Right atrium auricular region (tissue), 2 donors: ENCODE measurements around the gene CLPSL1. TPM values are rescaled to one million over a fixed set of nuclear protein-coding genes. Genes with fewer than 3 reads are reported as not detected.

Experiments
- DNase-seq: peaks from one replicate; pipeline ENCODE4 v3.0.0-alpha.2; 2019; ENCODE audit warnings: low spot score
- H3K27ac ChIP-seq, 2 donors: fragments of 200-600 bp; sonication (generic); 1 replicate in 1 of 2; 2 replicates in 1 of 2; pipeline ENCODE4 v1.5.1; 2016 to 2019
- H3K27me3 ChIP-seq, 2 donors: fragments of 200-600 bp; sonication (generic); one replicate each; pipeline versions ENCODE4 v1.5.1 to v1.6.0; 2017 to 2019
- H3K36me3 ChIP-seq: fragments of 200-600 bp; sonication (generic); one replicate; pipeline ENCODE4 v1.5.1; 2016
- H3K4me1 ChIP-seq, 2 donors: fragments of 200-600 bp; sonication (generic); one replicate each; pipeline versions ENCODE4 v1.5.1 to v1.6.0; 2017 to 2019
- H3K4me3 ChIP-seq, 2 donors: fragments of 200-600 bp; sonication (generic); 1 replicate in 1 of 2; 2 replicates in 1 of 2; pipeline ENCODE4 v1.5.1; 2017 to 2019; ENCODE audit warnings: mild to moderate bottlenecking in 1 of 2, moderate library complexity in 1 of 2
- H3K9me3 ChIP-seq, 2 donors: fragments of 200-600 bp; sonication (generic); one replicate each; pipeline ENCODE4 v1.5.1; 2019
- total RNA-seq, 2 donors: library from RNA; depleted of rRNA; stranded (reverse); fragments of >200 nt; gene quantifications; one replicate each; pipeline ENCODE4 v1.1.0, GENCODE V29; 2016
- TF ChIP-seq, protein P1 (sequence below), 2 donors: fragments of 200-600 bp; sonication (generic); IDR thresholded peaks; one replicate each; pipeline ENCODE4 v1.5.1; 2019; ENCODE audit warnings: antibody characterized with exemption in 2 of 2

The CLPSL1 gene
- total RNA-seq, 2 donors from 2014 or later: not detected

DNA sequence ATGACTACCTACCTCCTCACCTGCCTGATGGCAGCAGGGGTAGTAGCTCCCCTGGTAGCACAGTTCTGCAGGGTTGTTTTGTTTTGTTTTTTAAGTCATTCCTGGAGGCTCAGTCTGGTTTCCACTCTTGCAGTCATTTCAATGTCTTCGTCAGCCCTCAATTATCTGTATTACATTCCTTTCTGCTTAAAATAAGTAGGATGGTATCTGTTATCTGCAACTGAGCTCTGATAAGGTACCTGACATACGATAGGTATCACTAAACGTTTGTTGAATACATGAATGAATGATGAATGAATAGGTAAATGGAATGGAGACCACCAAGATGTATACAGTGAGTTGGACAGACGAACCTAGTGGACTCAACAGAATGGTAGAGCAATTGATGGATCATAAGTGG is 11.6 kb upstream of the CLPSL1 start:
- Histone ChIP-seq H3K4me1 (no peaks in the 10 kb centered on the region), H3K9me3 (no peaks in the 10 kb centered on the region), H3K27ac (no peak overlapping the region), H3K4me3 (no peak overlapping the region), H3K36me3 (no peaks in the 10 kb centered on the region), H3K27me3 (no peaks in the 10 kb centered on the region)
- no peak for DNase-seq
- TF ChIP-seq, protein P1, sequence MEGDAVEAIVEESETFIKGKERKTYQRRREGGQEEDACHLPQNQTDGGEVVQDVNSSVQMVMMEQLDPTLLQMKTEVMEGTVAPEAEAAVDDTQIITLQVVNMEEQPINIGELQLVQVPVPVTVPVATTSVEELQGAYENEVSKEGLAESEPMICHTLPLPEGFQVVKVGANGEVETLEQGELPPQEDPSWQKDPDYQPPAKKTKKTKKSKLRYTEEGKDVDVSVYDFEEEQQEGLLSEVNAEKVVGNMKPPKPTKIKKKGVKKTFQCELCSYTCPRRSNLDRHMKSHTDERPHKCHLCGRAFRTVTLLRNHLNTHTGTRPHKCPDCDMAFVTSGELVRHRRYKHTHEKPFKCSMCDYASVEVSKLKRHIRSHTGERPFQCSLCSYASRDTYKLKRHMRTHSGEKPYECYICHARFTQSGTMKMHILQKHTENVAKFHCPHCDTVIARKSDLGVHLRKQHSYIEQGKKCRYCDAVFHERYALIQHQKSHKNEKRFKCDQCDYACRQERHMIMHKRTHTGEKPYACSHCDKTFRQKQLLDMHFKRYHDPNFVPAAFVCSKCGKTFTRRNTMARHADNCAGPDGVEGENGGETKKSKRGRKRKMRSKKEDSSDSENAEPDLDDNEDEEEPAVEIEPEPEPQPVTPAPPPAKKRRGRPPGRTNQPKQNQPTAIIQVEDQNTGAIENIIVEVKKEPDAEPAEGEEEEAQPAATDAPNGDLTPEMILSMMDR (IDR thresholded peaks at IDR 0.05): no peak

DNA sequence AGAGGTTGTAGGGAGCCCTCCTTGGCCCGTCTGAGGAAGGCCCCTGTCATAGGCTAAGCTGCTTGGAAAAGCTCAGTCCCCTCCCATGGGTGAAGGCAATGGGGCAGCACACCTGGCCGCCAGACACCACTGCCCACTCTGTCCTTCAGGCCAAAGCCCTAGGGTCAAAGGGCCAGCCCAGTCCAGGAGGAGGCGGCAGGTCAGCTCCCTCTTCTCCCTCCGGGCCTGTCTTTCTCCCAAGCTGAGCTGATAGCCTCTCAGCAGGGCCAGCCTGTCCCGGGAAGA is 9.5 kb upstream of the CLPSL1 start:
- peaks cover 0 to 1% of the 10 kb centered on the region in 2 donors for H3K4me1 ChIP-seq
- TF ChIP-seq, protein P1 (IDR thresholded peaks at IDR 0.05): no peak
- DNase-seq: no peak
- H3K4me3 ChIP-seq: no peak overlapping the region
- no peaks in the 10 kb centered on the region for H3K36me3 ChIP-seq
- H3K9me3 ChIP-seq: no peaks in the 10 kb centered on the region
- peaks cover 4% of the 10 kb centered on the region in 2 donors for H3K27me3 ChIP-seq
- no peak overlapping the region for H3K27ac ChIP-seq

DNA sequence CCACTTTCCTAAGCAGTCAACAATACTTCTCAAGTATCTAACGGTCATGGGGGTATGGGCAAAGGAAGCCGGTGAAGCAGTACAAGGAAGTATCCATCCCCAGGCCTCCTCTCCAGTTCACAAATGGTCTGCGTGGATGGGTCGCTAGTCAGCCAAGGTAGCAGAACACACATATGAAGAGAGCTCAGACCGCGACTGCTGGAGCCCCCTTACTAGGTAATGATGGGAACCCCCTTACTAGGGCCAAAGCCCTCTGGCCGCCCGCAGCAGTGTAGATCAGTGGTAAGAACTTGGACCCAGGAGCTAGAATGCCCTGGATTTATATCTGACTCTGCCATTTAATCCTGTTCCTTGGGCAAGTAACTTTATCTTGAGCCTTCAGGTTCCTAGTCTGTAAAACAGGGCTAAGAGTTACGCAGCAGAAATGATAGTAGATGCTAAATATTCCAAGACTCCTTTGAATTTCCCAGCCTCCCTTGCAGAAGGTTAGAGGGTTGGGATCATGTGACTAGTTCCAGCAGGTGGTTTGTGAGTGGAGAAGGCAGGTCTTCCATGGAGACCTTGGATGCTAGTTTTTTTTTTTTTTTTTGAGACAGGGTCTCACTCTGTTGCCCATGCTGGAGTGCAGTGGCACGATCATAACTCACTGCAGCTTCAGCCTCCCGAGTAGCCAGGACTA is 6.6 kb upstream of the CLPSL1 start:
- no peak for DNase-seq
- H3K4me3 ChIP-seq: no peak overlapping the region
- no peaks in the 10 kb centered on the region for H3K36me3 ChIP-seq
- no peaks in the 10 kb centered on the region for H3K9me3 ChIP-seq
- H3K27ac ChIP-seq: no peak overlapping the region
- peaks cover 0 to 7% of the 10 kb centered on the region in 2 donors for H3K4me1 ChIP-seq
- peaks cover 4 to 7% of the 10 kb centered on the region in 2 donors for H3K27me3 ChIP-seq
- TF ChIP-seq, protein P1 (IDR thresholded peaks at IDR 0.05): no peak

DNA sequence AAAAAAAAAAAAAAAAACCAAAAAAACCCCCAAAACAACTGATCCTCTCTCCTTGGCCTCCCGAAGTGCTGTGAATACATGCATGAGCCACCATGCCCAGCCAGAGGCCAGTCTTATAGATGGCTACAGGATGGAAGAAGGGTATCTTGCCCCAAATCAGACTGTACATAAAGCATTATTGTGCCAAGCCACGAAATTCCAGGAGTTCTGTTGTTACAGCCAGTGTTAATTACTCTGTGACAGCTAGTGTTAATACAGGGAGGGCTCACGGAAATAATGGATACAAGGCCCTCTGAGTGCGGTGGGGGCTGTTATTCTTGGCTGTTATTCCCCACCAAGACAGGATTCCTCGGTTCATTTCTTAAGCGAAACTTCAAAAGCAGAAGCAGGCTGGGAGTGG is 5.8 kb upstream of the CLPSL1 start:
- H3K4me1 ChIP-seq: peaks cover 0 to 7% of the 10 kb centered on the region in 2 donors
- H3K36me3 ChIP-seq: no peaks in the 10 kb centered on the region
- TF ChIP-seq, protein P1 (IDR thresholded peaks at IDR 0.05): no peak
- H3K27me3 ChIP-seq: peaks cover 4 to 7% of the 10 kb centered on the region in 2 donors
- H3K27ac ChIP-seq: no peak overlapping the region
- no peaks in the 10 kb centered on the region for H3K9me3 ChIP-seq
- no peak overlapping the region for H3K4me3 ChIP-seq
- DNase-seq: no peak

DNA sequence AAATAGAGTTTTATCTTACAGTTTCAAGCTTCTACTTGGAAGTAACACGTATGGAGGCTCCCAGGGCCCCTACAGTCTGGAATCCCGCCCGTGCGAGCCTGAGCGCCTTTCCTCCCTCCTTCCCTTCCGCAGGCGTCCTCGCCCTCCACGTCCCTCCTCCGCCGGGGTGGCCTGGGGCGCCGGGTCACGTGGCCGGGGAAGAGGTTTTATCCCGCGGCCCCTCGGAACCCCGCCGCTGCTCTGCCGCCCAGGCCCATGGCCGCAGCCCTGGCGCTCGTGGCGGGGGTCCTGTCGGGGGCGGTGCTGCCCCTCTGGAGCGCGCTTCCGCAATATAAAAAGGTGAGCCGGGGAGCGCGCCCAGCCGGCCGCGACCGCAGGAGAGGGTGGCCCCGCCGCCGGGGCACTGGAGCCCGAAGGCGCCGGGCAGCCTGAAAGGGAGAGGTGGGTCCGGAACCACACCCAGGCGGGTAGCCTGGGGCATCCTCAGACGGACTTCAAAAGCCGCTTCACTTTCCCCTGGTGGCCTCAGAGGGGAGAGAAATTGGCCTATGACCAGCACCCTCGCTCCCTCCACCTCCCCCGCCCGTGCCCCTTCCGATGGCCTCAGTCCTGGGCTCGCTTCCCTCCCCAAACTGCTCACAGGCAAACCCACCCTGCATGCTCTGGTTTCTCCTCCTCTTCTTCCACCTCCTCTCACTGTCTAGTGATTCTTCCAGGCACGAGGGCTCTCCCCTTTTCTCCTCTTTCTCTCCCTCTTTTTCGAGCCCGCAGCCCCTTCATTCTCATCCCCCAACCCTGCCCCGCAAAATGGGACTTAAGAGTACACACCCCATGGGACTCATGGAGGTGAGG is 4.2 kb upstream of the CLPSL1 start, which contains the start of gene CLPSL2:
Gene CLPSL2, plus strand, starts transcription at position 235 of the 852 bp plus-strand sequence. Its CDS starts 21 bp downstream, at position 256.
- peaks cover 0 to 7% of the 10 kb centered on the region in 2 donors for H3K4me1 ChIP-seq
- peaks cover 4 to 7% of the 10 kb centered on the region in 2 donors for H3K27me3 ChIP-seq
- H3K9me3 ChIP-seq: no peaks in the 10 kb centered on the region
- H3K27ac ChIP-seq: no peak within 1 kb of the TSS
- TF ChIP-seq, protein P1 (IDR thresholded peaks at IDR 0.05): no peak
- H3K4me3 ChIP-seq: peak within 1 kb of the TSS; percentile 17 to 44
- no peaks in the 10 kb centered on the region for H3K36me3 ChIP-seq
- no peak for DNase-seq
